ENCODE data around the gene PARP15.
"Not testable (repeated sequence)": the region's sequence is repeated elsewhere in the genome, so short reads cannot be mapped to it uniquely, and the experiment has no call there.

Gene PARP15

DNA sequence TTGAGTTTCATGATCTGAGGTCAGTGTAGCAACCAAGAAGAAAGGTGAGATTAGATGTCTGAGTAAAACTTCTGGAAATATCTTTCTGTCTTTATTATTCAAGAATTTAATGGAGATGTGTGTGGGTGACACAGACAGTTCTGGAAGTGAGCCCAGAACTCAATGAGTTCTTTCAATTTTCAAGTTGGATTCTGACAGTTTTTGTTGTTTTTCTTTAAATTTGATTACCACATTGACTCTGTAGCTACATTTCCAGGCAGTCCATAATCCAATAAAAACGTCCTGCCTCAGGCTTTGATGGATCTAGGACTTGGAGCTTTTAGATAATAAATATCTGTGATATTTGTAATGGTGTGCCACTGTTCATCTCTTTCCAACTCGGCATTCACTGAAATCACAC lies 99.3 kb downstream of the PARP15 start:
- H3K9ac ChIP-seq (ENCODE audit: low read length) = no peak overlapping the region
- no peaks in the 10 kb centered on the region for H3K9me3 ChIP-seq (ENCODE audit: low read length)
- H3K4me3 ChIP-seq (ENCODE audit: low read depth in 1 of 2, low read length in 2 of 2) = no peak overlapping the region
- no peaks in the 10 kb centered on the region for H3K27me3 ChIP-seq (ENCODE audit: control insufficient read depth in 1 of 2, insufficient read depth in 2 of 2, low read length in 2 of 2)
- no peak overlapping the region for H3K27ac ChIP-seq (ENCODE audit: low read depth, low read length)
- H3K36me3 ChIP-seq (ENCODE audit: insufficient read depth, low read length) = no peaks in the 10 kb centered on the region
- H3K4me1 ChIP-seq (ENCODE audit: insufficient read depth, low read length) = peaks cover 20% of the 10 kb centered on the region

DNA sequence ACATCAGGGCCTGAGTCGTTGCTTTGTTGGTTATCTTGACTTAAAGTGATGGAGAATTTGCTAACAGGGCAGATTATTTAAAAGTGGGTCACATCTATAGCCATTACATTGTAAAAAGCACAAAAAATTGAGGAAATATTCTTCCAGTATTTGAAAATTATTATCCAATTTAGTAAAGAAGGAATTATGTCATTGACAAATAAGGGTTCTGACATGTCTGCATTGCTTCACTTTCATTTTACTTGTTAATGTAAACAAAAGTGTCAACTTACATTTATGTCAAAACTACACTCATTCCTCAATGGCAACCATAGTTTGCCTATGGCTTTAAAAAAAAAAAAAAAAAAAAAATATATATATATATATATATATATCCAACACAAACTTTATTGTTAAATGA lies 99.8 kb downstream of the PARP15 start:
- Histone ChIP-seq H3K9me3 (ENCODE audit: low read length) (no peaks in the 10 kb centered on the region), H3K4me3 (ENCODE audit: low read depth in 1 of 2, low read length in 2 of 2) (no peak overlapping the region), H3K9ac (ENCODE audit: low read length) (no peak overlapping the region), H3K27ac (ENCODE audit: low read depth, low read length) (no peak overlapping the region), H3K36me3 (ENCODE audit: insufficient read depth, low read length) (no peaks in the 10 kb centered on the region), H3K4me1 (ENCODE audit: insufficient read depth, low read length) (peaks cover 24% of the 10 kb centered on the region), H3K27me3 (ENCODE audit: control insufficient read depth in 1 of 2, insufficient read depth in 2 of 2, low read length in 2 of 2) (no peaks in the 10 kb centered on the region)

GRCh38 chr3:122678506-122678905 lies 101.1 kb downstream of the PARP15 start:
- no peaks in the 10 kb centered on the region for H3K27me3 ChIP-seq (ENCODE audit: control insufficient read depth in 1 of 2, insufficient read depth in 2 of 2, low read length in 2 of 2)
- no peaks in the 10 kb centered on the region for H3K36me3 ChIP-seq (ENCODE audit: insufficient read depth, low read length)
- H3K27ac ChIP-seq (ENCODE audit: low read depth, low read length) = no peak overlapping the region
- H3K9me3 ChIP-seq (ENCODE audit: low read length) = no peaks in the 10 kb centered on the region
- H3K9ac ChIP-seq (ENCODE audit: low read length) = no peak overlapping the region
- no peak overlapping the region for H3K4me3 ChIP-seq (ENCODE audit: low read depth in 1 of 2, low read length in 2 of 2)
- peaks cover 31% of the 10 kb centered on the region for H3K4me1 ChIP-seq (ENCODE audit: insufficient read depth, low read length)

- H3K4me1 ChIP-seq (ENCODE audit: insufficient read depth, low read length) = peaks cover 31% of the 10 kb centered on the region
- H3K9ac ChIP-seq (ENCODE audit: low read length) = peak overlapping the region; percentile 80
- no peaks in the 10 kb centered on the region for H3K9me3 ChIP-seq (ENCODE audit: low read length)
- peak overlapping the region; percentile 82 to 86 for H3K4me3 ChIP-seq (ENCODE audit: low read depth in 1 of 2, low read length in 2 of 2)
- H3K27ac ChIP-seq (ENCODE audit: low read depth, low read length) = peak overlapping the region; percentile 98
- no peaks in the 10 kb centered on the region for H3K27me3 ChIP-seq (ENCODE audit: control insufficient read depth in 1 of 2, insufficient read depth in 2 of 2, low read length in 2 of 2)
- no peaks in the 10 kb centered on the region for H3K36me3 ChIP-seq (ENCODE audit: insufficient read depth, low read length)
Measured at GRCh38 chr3:122679085-122679881, 101.8 kb downstream of the PARP15 start.

- peak overlapping the region; percentile 82 to 86 for H3K4me3 ChIP-seq (ENCODE audit: low read depth in 1 of 2, low read length in 2 of 2)
- peak overlapping the region; percentile 80 for H3K9ac ChIP-seq (ENCODE audit: low read length)
- H3K4me1 ChIP-seq (ENCODE audit: insufficient read depth, low read length) = peaks cover 31% of the 10 kb centered on the region
- H3K27me3 ChIP-seq (ENCODE audit: control insufficient read depth in 1 of 2, insufficient read depth in 2 of 2, low read length in 2 of 2) = no peaks in the 10 kb centered on the region
- peak overlapping the region; percentile 98 for H3K27ac ChIP-seq (ENCODE audit: low read depth, low read length)
- H3K9me3 ChIP-seq (ENCODE audit: low read length) = no peaks in the 10 kb centered on the region
- H3K36me3 ChIP-seq (ENCODE audit: insufficient read depth, low read length) = no peaks in the 10 kb centered on the region
Measured at GRCh38 chr3:122679882-122680474, 102.5 kb downstream of the PARP15 start.

- H3K27me3 ChIP-seq (ENCODE audit: control insufficient read depth in 1 of 2, insufficient read depth in 2 of 2, low read length in 2 of 2) = no peaks in the 10 kb centered on the region
- no peaks in the 10 kb centered on the region for H3K9me3 ChIP-seq (ENCODE audit: low read length)
- H3K4me1 ChIP-seq (ENCODE audit: insufficient read depth, low read length) = peaks cover 31% of the 10 kb centered on the region
- peak within 1 kb of the TSS; percentile 80 for H3K9ac ChIP-seq (ENCODE audit: low read length)
- peak within 1 kb of the TSS; percentile 98 for H3K27ac ChIP-seq (ENCODE audit: low read depth, low read length)
- H3K4me3 ChIP-seq (ENCODE audit: low read depth in 1 of 2, low read length in 2 of 2) = peak within 1 kb of the TSS; percentile 82 to 86
- peaks cover 3% of the 10 kb centered on the region for H3K36me3 ChIP-seq (ENCODE audit: insufficient read depth, low read length)
Measured at GRCh38 chr3:122680475-122681283, 103.2 kb downstream of the PARP15 start, which contains the start of gene PARP14. Gene PARP14, plus strand, starts transcription at chr3:122680839. Its CDS starts 45 bp downstream, at chr3:122680884.

DNA sequence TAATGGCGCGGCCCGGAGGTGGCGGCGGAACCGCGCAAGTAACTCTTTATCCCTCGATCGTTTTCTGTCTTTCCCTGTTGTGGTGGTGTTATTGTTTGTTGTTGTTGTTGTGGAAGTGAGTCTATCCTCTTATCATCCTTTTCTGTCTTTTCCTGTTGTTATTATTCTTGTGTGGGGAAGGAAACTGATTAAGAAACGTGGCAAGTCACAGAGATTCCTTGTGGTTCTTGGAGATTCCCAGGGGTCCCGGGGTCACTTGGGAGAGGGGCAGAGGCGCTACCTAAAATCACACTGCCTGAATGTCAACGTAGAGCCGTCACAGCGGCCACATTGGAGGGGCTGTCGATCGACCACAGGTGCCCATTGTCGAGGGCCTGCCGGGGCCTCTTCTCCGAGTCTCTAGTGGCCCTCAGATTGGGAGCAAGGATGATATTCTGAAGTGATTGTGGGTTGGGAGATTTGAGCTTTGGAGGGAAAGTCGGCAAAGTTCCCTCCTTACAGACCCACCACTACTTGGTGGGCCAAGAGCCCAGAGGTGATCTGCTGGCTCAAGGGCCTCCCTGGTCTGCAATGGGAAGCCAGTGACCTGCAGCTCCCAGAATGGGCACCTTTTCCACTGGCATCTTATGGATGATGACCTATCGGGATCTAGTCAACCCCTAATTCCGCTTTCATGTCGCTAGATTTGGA lies 104.0 kb downstream of the PARP15 start:
- Histone ChIP-seq H3K9me3 (ENCODE audit: low read length) (no peaks in the 10 kb centered on the region), H3K4me1 (ENCODE audit: insufficient read depth, low read length) (peaks cover 31% of the 10 kb centered on the region), H3K27me3 (ENCODE audit: control insufficient read depth in 1 of 2, insufficient read depth in 2 of 2, low read length in 2 of 2) (no peaks in the 10 kb centered on the region), H3K36me3 (ENCODE audit: insufficient read depth, low read length) (peaks cover 3% of the 10 kb centered on the region), H3K9ac (ENCODE audit: low read length) (no peak overlapping the region), H3K27ac (ENCODE audit: low read depth, low read length) (peak overlapping the region; percentile 70), H3K4me3 (ENCODE audit: low read depth in 1 of 2, low read length in 2 of 2) (peak overlapping the region; percentile 82 to 86)

DNA sequence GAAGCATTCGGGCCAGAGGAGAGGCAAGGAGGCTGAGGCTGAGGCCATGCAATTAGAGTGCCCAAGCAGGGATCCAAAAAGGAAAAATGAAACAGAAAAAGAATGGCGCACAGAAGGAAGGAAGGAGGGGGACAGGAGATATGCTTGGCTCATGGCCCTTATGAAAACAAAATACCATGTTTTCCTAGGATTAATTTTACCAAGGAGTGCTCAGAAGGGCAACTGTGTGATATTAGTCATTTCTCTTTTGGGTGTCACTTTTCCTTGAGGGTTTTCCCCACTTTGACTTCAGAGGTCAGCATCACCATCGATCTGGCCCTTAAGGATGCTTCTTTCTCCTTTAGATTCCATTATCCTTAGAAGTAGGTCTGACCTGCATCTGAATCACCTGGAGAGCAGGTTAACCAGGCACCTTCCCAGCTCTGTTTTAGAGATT lies 104.5 kb downstream of the PARP15 start:
- peak overlapping the region; percentile 32 for H3K27ac ChIP-seq (ENCODE audit: low read depth, low read length)
- peaks cover 31% of the 10 kb centered on the region for H3K4me1 ChIP-seq (ENCODE audit: insufficient read depth, low read length)
- H3K36me3 ChIP-seq (ENCODE audit: insufficient read depth, low read length) = peaks cover 6% of the 10 kb centered on the region
- no peaks in the 10 kb centered on the region for H3K27me3 ChIP-seq (ENCODE audit: control insufficient read depth in 1 of 2, insufficient read depth in 2 of 2, low read length in 2 of 2)
- peak overlapping the region; percentile 82 to 86 for H3K4me3 ChIP-seq (ENCODE audit: low read depth in 1 of 2, low read length in 2 of 2)
- no peak overlapping the region for H3K9ac ChIP-seq (ENCODE audit: low read length)
- no peaks in the 10 kb centered on the region for H3K9me3 ChIP-seq (ENCODE audit: low read length)

DNA sequence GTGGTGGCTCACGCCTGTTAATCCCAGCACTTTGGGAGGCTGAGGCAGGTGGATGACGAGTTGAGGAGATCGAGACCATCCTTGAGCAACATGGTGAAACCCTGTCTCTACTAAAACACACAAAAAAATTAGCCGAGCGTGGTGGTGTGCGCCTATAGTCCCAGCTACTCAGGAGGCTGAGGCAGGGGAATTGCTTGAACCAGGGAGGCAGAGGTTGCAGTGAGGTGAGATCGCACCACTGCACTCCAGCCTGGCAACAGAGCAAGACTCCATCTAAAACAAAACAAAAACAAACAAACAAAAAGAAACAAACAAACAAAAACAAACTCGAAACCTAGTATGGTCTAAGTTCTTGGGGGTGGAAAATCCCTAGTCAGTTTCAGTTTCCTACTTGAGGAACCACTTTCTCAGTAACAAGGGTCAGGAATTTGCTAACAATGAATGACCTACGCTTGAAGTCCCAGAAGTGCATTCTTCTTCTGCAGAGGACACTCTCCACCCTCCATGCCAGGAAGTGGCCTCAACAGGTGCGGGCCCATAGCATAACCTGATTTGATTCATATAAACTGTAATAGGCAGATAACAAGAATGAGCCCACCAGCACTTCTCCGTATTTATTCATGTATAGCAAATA lies 105.4 kb downstream of the PARP15 start:
- Histone ChIP-seq H3K36me3 (ENCODE audit: insufficient read depth, low read length) (peaks cover 15% of the 10 kb centered on the region), H3K4me1 (ENCODE audit: insufficient read depth, low read length) (peaks cover 31% of the 10 kb centered on the region)
- not testable (repeated sequence) for H3K27ac ChIP-seq (ENCODE audit: low read depth, low read length); H3K9me3 ChIP-seq (ENCODE audit: low read length); H3K4me3 ChIP-seq (ENCODE audit: low read depth in 1 of 2, low read length in 2 of 2); H3K27me3 ChIP-seq (ENCODE audit: control insufficient read depth in 1 of 2, insufficient read depth in 2 of 2, low read length in 2 of 2); H3K9ac ChIP-seq (ENCODE audit: low read length)

GRCh38 chr3:122687298-122687697 lies 109.8 kb downstream of the PARP15 start:
- Histone ChIP-seq H3K27ac (ENCODE audit: low read depth, low read length) (no peak overlapping the region), H3K4me1 (ENCODE audit: insufficient read depth, low read length) (peaks cover 6% of the 10 kb centered on the region), H3K9ac (ENCODE audit: low read length) (no peak overlapping the region), H3K9me3 (ENCODE audit: low read length) (no peaks in the 10 kb centered on the region), H3K36me3 (ENCODE audit: insufficient read depth, low read length) (peaks cover 37% of the 10 kb centered on the region), H3K27me3 (ENCODE audit: control insufficient read depth in 1 of 2, insufficient read depth in 2 of 2, low read length in 2 of 2) (no peaks in the 10 kb centered on the region), H3K4me3 (ENCODE audit: low read depth in 1 of 2, low read length in 2 of 2) (no peak overlapping the region)
